GM18526 (cell line): ENCODE measurements around the gene PDPK1.
A peak's percentile ranks its signal among the peaks of the same experiment; 100 is the strongest.

ENCODE experiments used
- POLR2A ChIP-seq: IDR thresholded peaks from 3 replicates; pipeline ENCODE4 v1.6.1; 2011; ENCODE audit not compliant: insufficient read length; ENCODE audit errors: extremely low read depth

PDPK1 gene

GRCh38 chr16:2514333-2515179 lies 23.3 kb upstream of the PDPK1 start:
- no peak for TF ChIP-seq POLR2A

- TF ChIP-seq POLR2A: no peak
These were observed 22.5 kb upstream of the PDPK1 start for GRCh38 chr16:2515180-2515851.

GRCh38 chr16:2516391-2517240 lies 21.2 kb upstream of the PDPK1 start:
- TF ChIP-seq POLR2A: no peak

- no peak for TF ChIP-seq POLR2A
These were observed 19.7 kb upstream of the PDPK1 start for GRCh38 chr16:2517954-2518605.

GRCh38 chr16:2518823-2519710 lies 18.8 kb upstream of the PDPK1 start:
- TF ChIP-seq POLR2A: no peak

- TF ChIP-seq POLR2A: peak; percentile 15
These were observed 18.1 kb upstream of the PDPK1 start for GRCh38 chr16:2519711-2520080.

- TF ChIP-seq POLR2A: peak; percentile 57
These were observed 17.6 kb upstream of the PDPK1 start, which contains the start of gene AMDHD2 for GRCh38 chr16:2520097-2520783. AMDHD2 (plus strand) TSS chr16:2520371; CDS start chr16:2520459, 88 bp downstream.

- no peak for TF ChIP-seq POLR2A
These were observed 16.9 kb upstream of the PDPK1 start for GRCh38 chr16:2520784-2521531.

GRCh38 chr16:2523801-2524231 lies 14.0 kb upstream of the PDPK1 start:
- no peak for TF ChIP-seq POLR2A

GRCh38 chr16:2524339-2524938 lies 13.4 kb upstream of the PDPK1 start:
- no peak for TF ChIP-seq POLR2A

- no peak for TF ChIP-seq POLR2A
These were observed 11.7 kb upstream of the PDPK1 start for GRCh38 chr16:2526135-2526534.

GRCh38 chr16:2527071-2527783 lies 10.6 kb upstream of the PDPK1 start:
- no peak for TF ChIP-seq POLR2A

- TF ChIP-seq POLR2A: no peak
These were observed 10.1 kb upstream of the PDPK1 start for GRCh38 chr16:2527784-2528100.
